GM12864 (cell line): ENCODE measurements around the gene UGGT2.
"Not testable (repeated sequence)": the region's sequence is repeated elsewhere in the genome, so short reads cannot be mapped to it uniquely, and the experiment has no call there.

ENCODE experiments used
- DNase-seq: peaks from one replicate; pipeline ENCODE4 v3.0.0-alpha.2; 2011; ENCODE audit warnings: low read depth
- H3K4me3 ChIP-seq: 2 replicates; pipeline ENCODE4 v1.5.1; 2011; ENCODE audit warnings: mild to moderate bottlenecking, low read depth, low read length, control low read depth
- CTCF ChIP-seq: IDR thresholded peaks from 2 replicates; pipeline ENCODE4 v1.5.1; 2011; ENCODE audit warnings: low read depth, mild to moderate bottlenecking, moderate library complexity, low read length, control low read depth, inconsistent platforms; ENCODE audit errors: missing control alignments

The UGGT2 gene

DNA sequence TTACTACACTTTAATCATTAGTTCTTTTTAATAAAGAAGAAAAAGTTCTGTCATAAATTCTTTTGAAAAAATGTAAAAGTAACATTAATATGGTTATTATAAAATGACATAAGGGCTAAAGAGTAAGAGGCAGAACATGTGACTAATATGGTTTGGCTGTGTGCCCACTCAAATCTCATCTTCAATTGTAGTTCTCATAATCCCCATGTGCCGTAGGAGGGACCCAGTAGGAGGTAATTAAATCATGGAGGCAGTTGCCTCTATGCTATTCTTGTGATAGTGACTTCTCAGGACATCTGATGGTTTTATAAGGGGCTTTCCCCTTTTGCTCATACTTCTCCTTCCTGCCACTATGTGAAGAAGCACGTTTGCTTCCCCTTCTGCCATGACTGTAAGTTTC is 104.5 kb downstream of the UGGT2 start:
- DNase-seq: no peak
- H3K4me3 ChIP-seq: no peak overlapping the region
- no peak for TF ChIP-seq CTCF

GRCh38 chr13:95937714-95938320 is 115.4 kb downstream of the UGGT2 start:
- TF ChIP-seq CTCF: no peak
- DNase-seq: no peak
- no peak overlapping the region for H3K4me3 ChIP-seq

GRCh38 chr13:95931300-95932025 is 121.7 kb downstream of the UGGT2 start:
- TF ChIP-seq CTCF: no peak
- no peak overlapping the region for H3K4me3 ChIP-seq
- no peak for DNase-seq

DNA sequence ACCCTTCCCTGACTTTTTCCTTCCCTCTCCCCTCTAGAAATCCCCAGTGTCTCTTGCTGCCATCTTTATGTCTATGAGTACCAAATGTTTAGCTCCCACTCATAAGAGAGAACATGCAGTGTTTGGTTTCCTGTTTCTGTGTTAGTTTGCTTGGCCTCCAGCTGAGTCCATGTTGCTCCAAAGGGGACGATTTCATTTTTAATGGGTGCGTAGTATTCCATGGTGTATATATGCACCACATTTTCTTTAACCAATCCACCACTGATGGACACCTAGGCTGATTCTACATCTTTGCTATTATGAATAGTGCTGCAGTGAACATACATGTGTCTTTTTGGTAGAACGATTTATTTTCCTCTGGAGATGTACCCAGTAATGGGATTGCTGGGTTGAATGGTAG is 123.8 kb downstream of the UGGT2 start:
- no peak for DNase-seq
- TF ChIP-seq CTCF: no peak
- no peak overlapping the region for H3K4me3 ChIP-seq

- not testable (repeated sequence) for H3K4me3 ChIP-seq, DNase-seq
Observed at GRCh38 chr13:95928367-95928906, 124.8 kb downstream of the UGGT2 start.

DNA sequence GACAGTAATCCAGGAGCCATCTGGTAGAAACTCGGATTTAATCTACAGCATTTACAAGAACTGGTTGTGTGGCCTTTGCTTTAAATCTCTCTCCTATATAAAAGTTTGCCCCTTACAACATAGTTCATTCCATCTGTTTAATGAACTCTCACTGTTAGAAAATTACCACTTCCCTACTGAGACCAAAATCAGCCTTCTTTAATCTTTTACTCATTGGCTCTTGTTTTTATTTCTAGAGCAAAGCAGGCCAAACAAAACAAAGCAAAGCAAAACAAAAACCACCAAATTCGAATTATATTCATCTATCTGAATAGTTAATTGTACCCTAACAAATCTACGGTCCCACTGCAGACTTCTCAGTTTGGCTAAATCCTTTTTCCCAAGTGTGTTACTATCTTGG is 127.0 kb downstream of the UGGT2 start:
- no peak for TF ChIP-seq CTCF
- no peak for DNase-seq
- no peak overlapping the region for H3K4me3 ChIP-seq

DNA sequence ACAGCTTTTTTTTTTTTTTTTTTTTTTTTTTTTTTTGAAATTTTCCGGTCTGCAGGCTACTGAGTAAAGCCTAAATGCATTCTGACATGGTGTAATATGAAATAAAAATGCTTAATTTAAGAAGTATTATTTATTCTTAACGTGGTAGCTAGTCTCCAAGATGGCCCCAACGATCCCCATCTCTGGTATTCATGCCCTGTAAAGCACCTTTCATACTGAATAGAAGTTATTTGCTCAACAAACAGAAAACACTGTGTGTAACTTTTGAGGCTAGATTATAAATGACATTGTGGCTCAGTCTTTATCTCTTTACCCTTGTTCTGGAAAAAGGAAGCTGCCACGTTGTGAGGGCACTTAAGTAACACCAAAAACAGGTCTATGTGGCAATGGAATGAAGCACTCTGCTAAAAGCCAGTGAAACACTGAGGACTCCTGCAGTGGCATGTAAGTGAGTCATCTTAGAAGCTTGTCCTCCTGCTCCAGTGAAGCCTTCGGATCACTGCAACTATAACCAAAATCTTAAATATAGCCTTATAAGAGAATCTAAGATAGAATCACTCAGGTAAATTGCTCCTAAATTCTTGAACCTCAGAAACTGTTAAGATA is 128.7 kb downstream of the UGGT2 start:
- TF ChIP-seq CTCF: no peak
- no peak for DNase-seq

More for the DNA sequence above, 128.7 kb downstream of the UGGT2 start:
- no peak overlapping the region for H3K4me3 ChIP-seq
